Measurements from ENCODE around the gene OR8H2. TPM values are rescaled to one million over a fixed set of nuclear protein-coding genes. Genes with fewer than 3 reads are reported as not detected.
"Not testable (repeated sequence)": the region's sequence is repeated elsewhere in the genome, so short reads cannot be mapped to it uniquely, and the experiment has no call there.

The OR8H2 gene
- total and polyA plus RNA-seq, 7 donors, result not detected

DNA sequence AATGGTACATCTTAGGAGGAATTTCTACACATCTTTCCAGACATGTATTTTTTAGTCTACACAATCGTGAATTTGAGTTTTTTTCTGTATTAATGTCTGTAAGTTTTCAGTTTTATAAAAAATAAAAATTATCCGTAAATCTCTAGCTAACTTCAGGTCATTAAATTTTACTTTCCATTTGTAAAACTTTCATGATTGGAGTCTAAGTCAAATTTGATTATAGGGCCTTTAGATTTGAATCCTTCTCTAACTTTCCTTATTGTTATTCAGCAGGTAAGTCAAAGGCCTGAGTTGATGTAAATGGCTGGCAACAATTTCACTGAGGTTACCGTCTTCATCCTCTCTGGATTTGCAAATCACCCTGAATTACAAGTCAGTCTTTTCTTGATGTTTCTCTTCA is 10.5 kb upstream of the OR8H2 start, which contains the start of gene OR8I2:
Gene OR8I2 (plus strand): TSS at position 301 of the 400 bp plus-strand sequence. CDS start 0 bp downstream, at position 301.
- no peaks in the 10 kb centered on the region for H3K4me1 ChIP-seq
- intact Hi-C loops (cut with DNase I), result no loop called here
- no peaks in the 10 kb centered on the region for H3K36me3 ChIP-seq (ENCODE audit: insufficient read depth in 1 of 2, low read depth in 1 of 2)
- no peaks in the 10 kb centered on the region for H3K9me3 ChIP-seq
- H3K27me3 ChIP-seq (ENCODE audit: insufficient read depth in 3 of 3, low read length in 2 of 3), result no peaks in the 10 kb centered on the region
- no peak for DNase-seq
- 59 to 75% (median 75%) methylated on average over 3 of the region's 3 CpGs for WGBS, 3 donors
- H3K27ac ChIP-seq, result no peak within 1 kb of the TSS
- ATAC-seq, result no peak
- no peak within 1 kb of the TSS for H3K4me3 ChIP-seq
- TF ChIP-seq, protein P1, sequence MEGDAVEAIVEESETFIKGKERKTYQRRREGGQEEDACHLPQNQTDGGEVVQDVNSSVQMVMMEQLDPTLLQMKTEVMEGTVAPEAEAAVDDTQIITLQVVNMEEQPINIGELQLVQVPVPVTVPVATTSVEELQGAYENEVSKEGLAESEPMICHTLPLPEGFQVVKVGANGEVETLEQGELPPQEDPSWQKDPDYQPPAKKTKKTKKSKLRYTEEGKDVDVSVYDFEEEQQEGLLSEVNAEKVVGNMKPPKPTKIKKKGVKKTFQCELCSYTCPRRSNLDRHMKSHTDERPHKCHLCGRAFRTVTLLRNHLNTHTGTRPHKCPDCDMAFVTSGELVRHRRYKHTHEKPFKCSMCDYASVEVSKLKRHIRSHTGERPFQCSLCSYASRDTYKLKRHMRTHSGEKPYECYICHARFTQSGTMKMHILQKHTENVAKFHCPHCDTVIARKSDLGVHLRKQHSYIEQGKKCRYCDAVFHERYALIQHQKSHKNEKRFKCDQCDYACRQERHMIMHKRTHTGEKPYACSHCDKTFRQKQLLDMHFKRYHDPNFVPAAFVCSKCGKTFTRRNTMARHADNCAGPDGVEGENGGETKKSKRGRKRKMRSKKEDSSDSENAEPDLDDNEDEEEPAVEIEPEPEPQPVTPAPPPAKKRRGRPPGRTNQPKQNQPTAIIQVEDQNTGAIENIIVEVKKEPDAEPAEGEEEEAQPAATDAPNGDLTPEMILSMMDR (IDR thresholded peaks at IDR 0.05), result no peak

- no peaks in the 10 kb centered on the region for H3K4me1 ChIP-seq
- intact Hi-C loops (cut with DNase I), result no loop called here
- WGBS, 3 donors, result 69 to 83% (median 75%) methylated on average over 6 of the region's 6 CpGs
- no peak within 1 kb of the TSS for H3K4me3 ChIP-seq
- no peaks in the 10 kb centered on the region for H3K9me3 ChIP-seq
- TF ChIP-seq, protein P1 (IDR thresholded peaks at IDR 0.05), result no peak
- no peaks in the 10 kb centered on the region for H3K27me3 ChIP-seq (ENCODE audit: insufficient read depth in 3 of 3, low read length in 2 of 3)
- no peak within 1 kb of the TSS for H3K27ac ChIP-seq
- ATAC-seq, result no peak
- no peaks in the 10 kb centered on the region for H3K36me3 ChIP-seq (ENCODE audit: insufficient read depth in 1 of 2, low read depth in 1 of 2)
- no peak for DNase-seq
These were observed 18.6 kb downstream of the OR8H2 start, which contains the start of gene OR8H3 for GRCh38 chr11:56122073-56122472. Gene OR8H3, plus strand, starts transcription at chr11:56122373. Its CDS starts 0 bp downstream, at chr11:56122373.

- Histone ChIP-seq H3K36me3 (ENCODE audit: insufficient read depth in 1 of 2, low read depth in 1 of 2) (no peaks in the 10 kb centered on the region), H3K9me3 (no peaks in the 10 kb centered on the region), H3K27ac (no peak within 1 kb of the TSS), H3K4me1 (no peaks in the 10 kb centered on the region), H3K27me3 (ENCODE audit: insufficient read depth in 3 of 3, low read length in 2 of 3) (no peaks in the 10 kb centered on the region), H3K4me3 (no peak within 1 kb of the TSS)
- ATAC-seq, result no peak
- DNase-seq, result no peak
- TF ChIP-seq, protein P1 (IDR thresholded peaks at IDR 0.05), result no peak
- intact Hi-C loops (cut with DNase I), result no loop called here
These were observed 36.7 kb downstream of the OR8H2 start, which contains the start of gene OR8J3 for GRCh38 chr11:56140151-56140661. Gene OR8J3, minus strand, starts transcription at chr11:56140201. Its CDS starts 2,483 bp downstream, at chr11:56137718.

DNA sequence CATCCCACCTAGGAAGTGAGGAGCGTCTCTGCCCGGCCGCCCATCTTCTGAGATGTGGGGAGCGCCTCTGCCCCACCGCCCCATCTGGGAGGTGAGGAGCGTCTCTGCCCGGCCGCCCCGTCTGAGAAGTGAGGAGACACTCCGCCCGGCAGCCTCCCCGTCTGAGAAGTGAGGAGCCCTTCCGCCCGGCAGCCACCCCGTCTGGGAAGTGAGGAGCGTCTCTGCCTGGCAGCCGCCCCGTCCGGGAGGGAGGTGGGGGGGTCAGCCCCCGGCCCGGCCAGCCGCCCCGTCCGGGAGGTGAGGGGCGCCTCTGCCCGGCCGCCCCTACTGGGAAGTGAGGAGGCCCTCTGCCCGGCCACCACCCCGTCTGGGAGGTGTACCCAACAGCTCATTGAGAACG is 40.2 kb downstream of the OR8H2 start:
- H3K36me3 ChIP-seq (ENCODE audit: insufficient read depth in 1 of 2, low read depth in 1 of 2); H3K27me3 ChIP-seq (ENCODE audit: insufficient read depth in 3 of 3, low read length in 2 of 3); H3K4me3 ChIP-seq; intact Hi-C loops (cut with DNase I); H3K27ac ChIP-seq; H3K4me1 ChIP-seq; H3K9me3 ChIP-seq; DNase-seq; ATAC-seq: not testable (repeated sequence)
- WGBS, 3 donors, result 89 to 98% (median 92%) methylated on average over 19 to 28 of the region's 30 CpGs

GRCh38 chr11:56151376-56151775 is 47.9 kb downstream of the OR8H2 start:
- 59 to 63% (median 62%) methylated on average over 1 of the region's 1 CpG for WGBS, 3 donors
- Histone ChIP-seq H3K4me1 (no peaks in the 10 kb centered on the region), H3K4me3 (no peak overlapping the region), H3K36me3 (ENCODE audit: insufficient read depth in 1 of 2, low read depth in 1 of 2) (no peaks in the 10 kb centered on the region), H3K27ac (no peak overlapping the region), H3K27me3 (ENCODE audit: insufficient read depth in 3 of 3, low read length in 2 of 3) (no peaks in the 10 kb centered on the region), H3K9me3 (no peaks in the 10 kb centered on the region)
- intact Hi-C loops (cut with DNase I), result no loop called here
- no peak for DNase-seq
- TF ChIP-seq, protein P1 (IDR thresholded peaks at IDR 0.05), result no peak
- ATAC-seq, result no peak
